IMR-90 (cell line): Measurements from ENCODE around the gene CDKN2D. TPM values are rescaled to one million over a fixed set of nuclear protein-coding genes. Genes with fewer than 3 reads are reported as not detected.

Source experiments
- ATAC-seq: fragments of 200-7000 bp; cut with Tn5 transposase; 2 replicates; pipeline ENCODE4 v1.9.1; 2020; ENCODE audit warnings: low read depth, mild to moderate bottlenecking, moderate library complexity
- BruUV-seq: library from RNA; stranded (reverse); fragments of 400-500 nt; replicated peaks from 2 replicates; lab custom pipeline; 2021; lab: Mats Ljungman, UMichigan
- CTCF ChIA-PET: fragments of 300-600 bp; formaldehyde crosslinking; extraction: SDS; loops from one replicate; lab custom pipeline; 2021; ENCODE audit warnings: antibody characterized with exemption; lab: Yijun Ruan, JAX
- POLR2A ChIA-PET: fragments of 300-600 bp; sonication (Branson Sonifier 250); formaldehyde crosslinking; loops from one replicate; lab custom pipeline; 2022; ENCODE audit warnings: antibody characterized with exemption; ENCODE audit not compliant: unreplicated experiment; lab: Charles Lee
- DNase-seq: peaks from one replicate; pipeline ENCODE4 v3.0.0; 2013
- H2AFZ ChIP-seq: replicated peaks from 2 replicates; pipeline ENCODE3; 2013; ENCODE audit warnings: low read length, mild to moderate bottlenecking; ENCODE audit not compliant: poor library complexity
- H2AK5ac ChIP-seq: 2 replicates; pipeline ENCODE4 v1.6.1; 2013; ENCODE audit warnings: low read depth, low read length, inconsistent platforms
- H2AK9ac ChIP-seq: replicated peaks from 2 replicates; pipeline ENCODE3; 2013; ENCODE audit warnings: mild to moderate bottlenecking, low read depth, low read length, moderate library complexity; ENCODE audit not compliant: poor library complexity
- H2BK120ac ChIP-seq: 2 replicates; pipeline ENCODE4 v1.6.1; 2013; ENCODE audit warnings: low read depth, low read length, inconsistent platforms
- H2BK15ac ChIP-seq: 3 replicates; pipeline ENCODE4 v1.6.1; 2013; ENCODE audit warnings: low read depth, low read length, inconsistent platforms
- H2BK20ac ChIP-seq: 2 replicates; pipeline ENCODE4 v1.6.1; 2013; ENCODE audit warnings: low read depth, mild to moderate bottlenecking, inconsistent platforms, low read length, moderate library complexity
- H2BK5ac ChIP-seq: 2 replicates; pipeline ENCODE4 v1.6.1; 2013; ENCODE audit warnings: mild to moderate bottlenecking, low read depth, low read length, inconsistent platforms; ENCODE audit not compliant: poor library complexity, severe bottlenecking
- H3K14ac ChIP-seq: replicated peaks from 2 replicates; pipeline ENCODE4 v1.6.1; 2013; ENCODE audit warnings: low read depth, low read length, inconsistent platforms
- H3K18ac ChIP-seq: 2 replicates; pipeline ENCODE4 v1.6.1; 2013; ENCODE audit warnings: low read depth, low read length, control low read depth
- H3K23ac ChIP-seq: 2 replicates; pipeline ENCODE4 v1.6.1; 2013; ENCODE audit warnings: low read depth, low read length, inconsistent platforms
- H3K27ac ChIP-seq: 2 replicates; pipeline ENCODE4 v1.5.1; 2013; ENCODE audit warnings: mild to moderate bottlenecking, control low read depth, low read length; ENCODE audit not compliant: insufficient read depth
- H3K27me3 ChIP-seq: 2 replicates; pipeline ENCODE4 v1.6.1; 2013; ENCODE audit warnings: low read length; ENCODE audit not compliant: control insufficient read depth, insufficient read depth
- H3K36me3 ChIP-seq: 2 replicates; pipeline ENCODE4 v1.6.1; 2013; ENCODE audit warnings: low read length, mixed read lengths; ENCODE audit not compliant: control insufficient read depth, insufficient read depth
- H3K4ac ChIP-seq: 2 replicates; pipeline ENCODE4 v1.6.1; 2013; ENCODE audit warnings: low read depth, low read length, inconsistent platforms
- H3K4me1 ChIP-seq: 2 replicates; pipeline ENCODE4 v1.6.1; 2013; ENCODE audit warnings: low read length, mixed read lengths; ENCODE audit not compliant: control insufficient read depth, insufficient read depth
- H3K4me2 ChIP-seq: 2 replicates; pipeline ENCODE4 v1.6.1; 2013; ENCODE audit warnings: low read depth, mild to moderate bottlenecking, control low read depth, low read length, moderate library complexity
- H3K4me3 ChIP-seq: 2 replicates; pipeline ENCODE4 v1.5.1; 2013; ENCODE audit warnings: low read depth, mild to moderate bottlenecking, control low read depth, low read length, moderate library complexity; ENCODE audit not compliant: insufficient read depth
- H3K56ac ChIP-seq: 2 replicates; pipeline ENCODE4 v1.6.1; 2013; ENCODE audit warnings: low read length, inconsistent platforms; ENCODE audit not compliant: insufficient read depth; ENCODE audit errors: extremely low read depth
- H3K79me1 ChIP-seq, 2 experiments: 2 replicates each; pipeline ENCODE4 v1.6.1; 2013; ENCODE audit warnings: low read length in 2 of 2, inconsistent platforms in 1 of 2, low read depth in 1 of 2
- H3K9ac ChIP-seq: 2 replicates; pipeline ENCODE4 v1.6.1; 2013; ENCODE audit warnings: low read depth, low read length, control low read depth
- H3K9me1 ChIP-seq: 2 replicates; pipeline ENCODE4 v1.6.1; 2013; ENCODE audit warnings: low read length, inconsistent platforms; ENCODE audit not compliant: insufficient read depth
- H3K9me3 ChIP-seq: 2 replicates; pipeline ENCODE4 v1.6.1; 2013; ENCODE audit warnings: low read length; ENCODE audit not compliant: control insufficient read depth, insufficient read depth
- H4K20me1 ChIP-seq: 2 replicates; pipeline ENCODE4 v1.6.1; 2013; ENCODE audit warnings: low read length, inconsistent platforms; ENCODE audit not compliant: insufficient read depth
- H4K5ac ChIP-seq: 2 replicates; pipeline ENCODE4 v1.6.1; 2013; ENCODE audit warnings: mild to moderate bottlenecking, low read depth, low read length, control low read depth
- H4K8ac ChIP-seq, 2 experiments: 2 replicates each; pipeline ENCODE4 v1.6.1; 2013; ENCODE audit warnings: low read depth in 2 of 2, low read length in 2 of 2, control low read depth in 1 of 2, inconsistent platforms in 1 of 2
- H4K91ac ChIP-seq: 2 replicates; pipeline ENCODE4 v1.6.1; 2013; ENCODE audit warnings: low read depth, low read length, inconsistent platforms; ENCODE audit not compliant: insufficient read depth
- BHLHE40 ChIP-seq: fragments of 150-350 bp; IDR thresholded peaks from 2 replicates; pipeline ENCODE4 v1.6.1; 2016; ENCODE audit warnings: mild to moderate bottlenecking, low read depth, low read length
- ELK1 ChIP-seq: fragments of 150-350 bp; IDR thresholded peaks from 2 replicates; pipeline ENCODE4 v1.6.1; 2016; ENCODE audit warnings: low read depth, mild to moderate bottlenecking, low read length, moderate library complexity, borderline replicate concordance
- FOS ChIP-seq: fragments of 150-350 bp; IDR thresholded peaks from 2 replicates; pipeline ENCODE4 v1.6.1; 2016; ENCODE audit warnings: low read depth, low read length
- MAZ ChIP-seq: IDR thresholded peaks from 2 replicates; pipeline ENCODE4 v1.6.1; 2012; ENCODE audit warnings: low read depth, mild to moderate bottlenecking, low read length, improper control_type of control experiment, moderate library complexity, borderline replicate concordance
- RCOR1 ChIP-seq: IDR thresholded peaks from 2 replicates; pipeline ENCODE4 v1.6.1; 2012; ENCODE audit warnings: mild to moderate bottlenecking, low read length, improper control_type of control experiment; ENCODE audit not compliant: insufficient replicate concordance
- SMC3 ChIP-seq: fragments of 150-350 bp; IDR thresholded peaks from 2 replicates; pipeline ENCODE4 v1.6.1; 2016; ENCODE audit warnings: low read depth, mild to moderate bottlenecking, antibody characterized with exemption, low read length, moderate library complexity
- WGBS, 2 experiments: methylation state at CpG; one replicate each; pipeline versions ENCODE4 v1.1.5 to v1.1.7; 2013; ENCODE audit warnings: missing lambda C conversion rate in 2 of 2; ENCODE audit not compliant: insufficient read length in 1 of 2; ENCODE audit errors: extremely low coverage in 2 of 2; 5-methylcytosine and 5-hydroxymethylcytosine counted together
- dilution Hi-C: fragments of 300-500 bp; cut with HindIII; formaldehyde crosslinking; loops from one replicate; pipeline ENCODE4 v1.14.3; 2018; ENCODE audit warnings: low sequenced_read_pairs; ENCODE audit not compliant: unreplicated experiment
- in situ Hi-C: fragments of 300-500 bp; cut with MboI; formaldehyde crosslinking; loops from 3 replicates; pipeline ENCODE4 v1.14.3; 2019; ENCODE audit warnings: low sequenced_read_pairs, inconsistent platforms, mixed read lengths
- intact Hi-C: fragments of 100-400 bp; cut with micrococcal nuclease; formaldehyde crosslinking; loops from 2 replicates; pipeline ENCODE4 v1.10.0; 2022
- polyA plus RNA-seq, 3 experiments: library from polyadenylated mRNA; depleted of rRNA; stranded (reverse); fragments of >200 nt; gene quantifications; 2 replicates each; pipeline ENCODE4 v1.2.3, GENCODE V29; 2012; ENCODE audit warnings: low replicate concordance in 1 of 3
- total RNA-seq: library from RNA; depleted of rRNA; stranded (reverse); fragments of >200 nt; gene quantifications from 2 replicates; pipeline ENCODE4 v1.2.3, GENCODE V29; 2012

CDKN2D gene
- total and polyA plus RNA-seq, 2 of the 4 experiments (the other 2 are of a cell fraction), result 3.6 to 8.5 TPM

- no peaks in the 10 kb centered on the region for H3K27me3 ChIP-seq
- BruUV-seq, result no TSS peak
These were observed 6.4 kb upstream of the CDKN2D start for GRCh38 chr19:10575011-10575716.

More at GRCh38 chr19:10575011-10575716, 6.4 kb upstream of the CDKN2D start:
- Histone ChIP-seq H4K8ac (no peak overlapping the region), H2BK15ac (no peak overlapping the region), H2AK9ac (no peak overlapping the region), H3K79me1 (peaks cover 0 to 2% of the 10 kb centered on the region in 2 experiments; a peak in 1 of 4 replicates), H3K14ac (no peak overlapping the region), H3K9ac (no peak overlapping the region), H3K23ac (no peak overlapping the region), H2BK5ac (no peak overlapping the region), H4K5ac (no peak overlapping the region), H2BK20ac (no peak overlapping the region), H2AFZ (no peak overlapping the region), H3K27ac (no peak overlapping the region), H3K4me3 (no peak overlapping the region), H3K9me3 (no peaks in the 10 kb centered on the region), H3K36me3 (no peaks in the 10 kb centered on the region), H4K91ac (no peak overlapping the region), H3K18ac (no peak overlapping the region), H3K4ac (no peak overlapping the region), H3K56ac (no peak overlapping the region), H2BK120ac (no peak overlapping the region), H2AK5ac (no peak overlapping the region), H3K4me1 (peaks cover 1% of the 10 kb centered on the region; the same call in 1 of the 2 replicates), H4K20me1 (no peaks in the 10 kb centered on the region), H3K4me2 (no peak overlapping the region), H3K9me1 (no peaks in the 10 kb centered on the region)
- in situ Hi-C loops (no loop called here), intact Hi-C loops (no loop called here), dilution Hi-C loops (no loop called here)
- DNase-seq (no peak), ATAC-seq (no peak)
- TF ChIP-seq FOS (no peak), BHLHE40 (no peak), MAZ (no peak), RCOR1 (no peak), SMC3 (no peak), ELK1 (no peak)
- ChIA-PET POLR2A (no interaction called here), CTCF (no interaction called here)
- 100% methylated on average over 1 of the region's 6 CpGs; no CpG with 5 or more reads in 1 of the 2 experiments for WGBS, 2 experiments
